IMR-90 (cell line): ENCODE results near the gene ANKLE1. TPM values are rescaled to one million over a fixed set of nuclear protein-coding genes. Genes with fewer than 3 reads are reported as not detected.

Experiments
- ATAC-seq: fragments of 200-7000 bp; cut with Tn5 transposase; 2 replicates; pipeline ENCODE4 v1.9.1; 2020; ENCODE audit warnings: low read depth, mild to moderate bottlenecking, moderate library complexity
- BruUV-seq: library from RNA; stranded (reverse); fragments of 400-500 nt; replicated peaks from 2 replicates; lab custom pipeline; 2021; lab: Mats Ljungman, UMichigan
- CTCF ChIA-PET: fragments of 300-600 bp; formaldehyde crosslinking; extraction: SDS; loops from one replicate; lab custom pipeline; 2021; ENCODE audit warnings: antibody characterized with exemption; lab: Yijun Ruan, JAX
- POLR2A ChIA-PET: fragments of 300-600 bp; sonication (Branson Sonifier 250); formaldehyde crosslinking; loops from one replicate; lab custom pipeline; 2022; ENCODE audit warnings: antibody characterized with exemption; ENCODE audit not compliant: unreplicated experiment; lab: Charles Lee
- DNase-seq: peaks from one replicate; pipeline ENCODE4 v3.0.0; 2013
- H2AFZ ChIP-seq: replicated peaks from 2 replicates; pipeline ENCODE3; 2013; ENCODE audit warnings: low read length, mild to moderate bottlenecking; ENCODE audit not compliant: poor library complexity
- H2AK5ac ChIP-seq: 2 replicates; pipeline ENCODE4 v1.6.1; 2013; ENCODE audit warnings: low read depth, low read length, inconsistent platforms
- H2AK9ac ChIP-seq: replicated peaks from 2 replicates; pipeline ENCODE3; 2013; ENCODE audit warnings: mild to moderate bottlenecking, low read depth, low read length, moderate library complexity; ENCODE audit not compliant: poor library complexity
- H2BK120ac ChIP-seq: 2 replicates; pipeline ENCODE4 v1.6.1; 2013; ENCODE audit warnings: low read depth, low read length, inconsistent platforms
- H2BK15ac ChIP-seq: 3 replicates; pipeline ENCODE4 v1.6.1; 2013; ENCODE audit warnings: low read depth, low read length, inconsistent platforms
- H2BK20ac ChIP-seq: 2 replicates; pipeline ENCODE4 v1.6.1; 2013; ENCODE audit warnings: low read depth, mild to moderate bottlenecking, inconsistent platforms, low read length, moderate library complexity
- H2BK5ac ChIP-seq: 2 replicates; pipeline ENCODE4 v1.6.1; 2013; ENCODE audit warnings: mild to moderate bottlenecking, low read depth, low read length, inconsistent platforms; ENCODE audit not compliant: poor library complexity, severe bottlenecking
- H3K14ac ChIP-seq: replicated peaks from 2 replicates; pipeline ENCODE4 v1.6.1; 2013; ENCODE audit warnings: low read depth, low read length, inconsistent platforms
- H3K18ac ChIP-seq: 2 replicates; pipeline ENCODE4 v1.6.1; 2013; ENCODE audit warnings: low read depth, low read length, control low read depth
- H3K23ac ChIP-seq: 2 replicates; pipeline ENCODE4 v1.6.1; 2013; ENCODE audit warnings: low read depth, low read length, inconsistent platforms
- H3K27ac ChIP-seq: 2 replicates; pipeline ENCODE4 v1.5.1; 2013; ENCODE audit warnings: mild to moderate bottlenecking, control low read depth, low read length; ENCODE audit not compliant: insufficient read depth
- H3K27me3 ChIP-seq: 2 replicates; pipeline ENCODE4 v1.6.1; 2013; ENCODE audit warnings: low read length; ENCODE audit not compliant: control insufficient read depth, insufficient read depth
- H3K36me3 ChIP-seq: 2 replicates; pipeline ENCODE4 v1.6.1; 2013; ENCODE audit warnings: low read length, mixed read lengths; ENCODE audit not compliant: control insufficient read depth, insufficient read depth
- H3K4ac ChIP-seq: 2 replicates; pipeline ENCODE4 v1.6.1; 2013; ENCODE audit warnings: low read depth, low read length, inconsistent platforms
- H3K4me1 ChIP-seq: 2 replicates; pipeline ENCODE4 v1.6.1; 2013; ENCODE audit warnings: low read length, mixed read lengths; ENCODE audit not compliant: control insufficient read depth, insufficient read depth
- H3K4me2 ChIP-seq: 2 replicates; pipeline ENCODE4 v1.6.1; 2013; ENCODE audit warnings: low read depth, mild to moderate bottlenecking, control low read depth, low read length, moderate library complexity
- H3K4me3 ChIP-seq: 2 replicates; pipeline ENCODE4 v1.5.1; 2013; ENCODE audit warnings: low read depth, mild to moderate bottlenecking, control low read depth, low read length, moderate library complexity; ENCODE audit not compliant: insufficient read depth
- H3K56ac ChIP-seq: 2 replicates; pipeline ENCODE4 v1.6.1; 2013; ENCODE audit warnings: low read length, inconsistent platforms; ENCODE audit not compliant: insufficient read depth; ENCODE audit errors: extremely low read depth
- H3K79me1 ChIP-seq, 2 experiments: 2 replicates each; pipeline ENCODE4 v1.6.1; 2013; ENCODE audit warnings: low read length in 2 of 2, inconsistent platforms in 1 of 2, low read depth in 1 of 2
- H3K9ac ChIP-seq: 2 replicates; pipeline ENCODE4 v1.6.1; 2013; ENCODE audit warnings: low read depth, low read length, control low read depth
- H3K9me1 ChIP-seq: 2 replicates; pipeline ENCODE4 v1.6.1; 2013; ENCODE audit warnings: low read length, inconsistent platforms; ENCODE audit not compliant: insufficient read depth
- H3K9me3 ChIP-seq: 2 replicates; pipeline ENCODE4 v1.6.1; 2013; ENCODE audit warnings: low read length; ENCODE audit not compliant: control insufficient read depth, insufficient read depth
- H4K20me1 ChIP-seq: 2 replicates; pipeline ENCODE4 v1.6.1; 2013; ENCODE audit warnings: low read length, inconsistent platforms; ENCODE audit not compliant: insufficient read depth
- H4K5ac ChIP-seq: 2 replicates; pipeline ENCODE4 v1.6.1; 2013; ENCODE audit warnings: mild to moderate bottlenecking, low read depth, low read length, control low read depth
- H4K8ac ChIP-seq, 2 experiments: 2 replicates each; pipeline ENCODE4 v1.6.1; 2013; ENCODE audit warnings: low read depth in 2 of 2, low read length in 2 of 2, control low read depth in 1 of 2, inconsistent platforms in 1 of 2
- H4K91ac ChIP-seq: 2 replicates; pipeline ENCODE4 v1.6.1; 2013; ENCODE audit warnings: low read depth, low read length, inconsistent platforms; ENCODE audit not compliant: insufficient read depth
- BHLHE40 ChIP-seq: fragments of 150-350 bp; IDR thresholded peaks from 2 replicates; pipeline ENCODE4 v1.6.1; 2016; ENCODE audit warnings: mild to moderate bottlenecking, low read depth, low read length
- CEBPB ChIP-seq: IDR thresholded peaks from 2 replicates; pipeline ENCODE4 v1.6.1; 2012; ENCODE audit warnings: low read depth, low read length, improper control_type of control experiment
- CHD1 ChIP-seq: IDR thresholded peaks from 2 replicates; pipeline ENCODE4 v1.6.1; 2012; ENCODE audit warnings: low read depth, low read length, improper control_type of control experiment
- MXI1 ChIP-seq: IDR thresholded peaks from 2 replicates; pipeline ENCODE4 v1.6.1; 2012; ENCODE audit warnings: low read depth, mild to moderate bottlenecking, low read length, moderate library complexity, borderline replicate concordance
- NFE2L2 ChIP-seq: fragments of 150-350 bp; IDR thresholded peaks from 2 replicates; pipeline ENCODE4 v1.6.1; 2016; ENCODE audit warnings: low read depth, mild to moderate bottlenecking, low read length
- POLR2A ChIP-seq: IDR thresholded peaks from 2 replicates; pipeline ENCODE4 v1.6.1; 2012; ENCODE audit warnings: mild to moderate bottlenecking, low read depth, low read length
- SMC3 ChIP-seq: fragments of 150-350 bp; IDR thresholded peaks from 2 replicates; pipeline ENCODE4 v1.6.1; 2016; ENCODE audit warnings: low read depth, mild to moderate bottlenecking, antibody characterized with exemption, low read length, moderate library complexity
- WGBS, 2 experiments: methylation state at CpG; one replicate each; pipeline versions ENCODE4 v1.1.5 to v1.1.7; 2013; ENCODE audit warnings: missing lambda C conversion rate in 2 of 2; ENCODE audit not compliant: insufficient read length in 1 of 2; ENCODE audit errors: extremely low coverage in 2 of 2; 5-methylcytosine and 5-hydroxymethylcytosine counted together
- dilution Hi-C: fragments of 300-500 bp; cut with HindIII; formaldehyde crosslinking; loops from one replicate; pipeline ENCODE4 v1.14.3; 2018; ENCODE audit warnings: low sequenced_read_pairs; ENCODE audit not compliant: unreplicated experiment
- in situ Hi-C: fragments of 300-500 bp; cut with MboI; formaldehyde crosslinking; loops from 3 replicates; pipeline ENCODE4 v1.14.3; 2019; ENCODE audit warnings: low sequenced_read_pairs, inconsistent platforms, mixed read lengths
- intact Hi-C: fragments of 100-400 bp; cut with micrococcal nuclease; formaldehyde crosslinking; loops from 2 replicates; pipeline ENCODE4 v1.10.0; 2022
- polyA plus RNA-seq, 3 experiments: library from polyadenylated mRNA; depleted of rRNA; stranded (reverse); fragments of >200 nt; gene quantifications; 2 replicates each; pipeline ENCODE4 v1.2.3, GENCODE V29; 2012; ENCODE audit warnings: low replicate concordance in 1 of 3
- total RNA-seq: library from RNA; depleted of rRNA; stranded (reverse); fragments of >200 nt; gene quantifications from 2 replicates; pipeline ENCODE4 v1.2.3, GENCODE V29; 2012

The ANKLE1 gene
- total and polyA plus RNA-seq, 2 of the 4 experiments (the other 2 are of a cell fraction): under 0.01 to 0.87 TPM

DNA sequence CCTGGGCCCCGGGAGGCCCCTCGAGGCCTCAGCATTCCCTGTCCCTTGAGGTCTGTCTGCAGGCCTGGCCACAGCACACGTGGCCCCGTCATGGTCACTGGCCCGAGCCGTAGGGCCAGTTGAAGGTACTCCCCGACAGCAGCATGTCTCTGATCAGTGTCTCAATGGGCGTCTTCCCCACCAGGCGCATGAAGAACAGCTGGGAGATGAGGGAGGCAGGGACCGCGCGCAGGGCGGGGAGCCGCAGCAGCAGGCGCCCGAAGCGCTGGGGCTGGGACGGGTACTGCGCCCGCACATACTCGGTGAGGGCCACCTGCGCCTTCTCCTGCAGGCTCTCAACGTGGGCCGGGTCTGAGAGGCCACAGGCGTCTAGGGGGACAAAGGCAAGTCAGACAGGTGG, 49.4 kb upstream of the ANKLE1 start:
- Histone ChIP-seq H3K4ac (no peak overlapping the region), H3K18ac (no peak overlapping the region), H3K27me3 (no peaks in the 10 kb centered on the region), H3K9me3 (no peaks in the 10 kb centered on the region), H2BK5ac (no peak overlapping the region), H2AK5ac (no peak overlapping the region), H3K27ac (no peak overlapping the region), H4K8ac (no peak overlapping the region), H3K4me1 (peaks cover 12% of the 10 kb centered on the region), H3K14ac (no peak overlapping the region), H2AK9ac (no peak overlapping the region), H3K4me3 (no peak overlapping the region), H2BK120ac (no peak overlapping the region), H4K91ac (no peak overlapping the region), H2AFZ (no peak overlapping the region), H3K56ac (no peak overlapping the region), H2BK15ac (no peak overlapping the region), H3K23ac (no peak overlapping the region), H4K5ac (no peak overlapping the region), H3K9me1 (peaks cover 10% of the 10 kb centered on the region), H3K36me3 (peaks cover 36% of the 10 kb centered on the region), H3K4me2 (no peak overlapping the region), H2BK20ac (no peak overlapping the region), H4K20me1 (peaks cover 11% of the 10 kb centered on the region), H3K79me1 (peaks cover 26 to 66% of the 10 kb centered on the region in 2 experiments), H3K9ac (no peak overlapping the region)
- no peak for DNase-seq
- ChIA-PET POLR2A (no interaction called here), CTCF (no interaction called here)
- in situ Hi-C loops (no loop called here), dilution Hi-C loops (no loop called here), intact Hi-C loops (no loop called here)
- no peak for ATAC-seq
- TSS peak; percentile 60 for BruUV-seq
- 91% methylated on average over 16 of the region's 25 CpGs; no CpG with 5 or more reads in 1 of the 2 experiments for WGBS, 2 experiments
- TF ChIP-seq CHD1 (no peak), MXI1 (no peak), NFE2L2 (no peak), POLR2A (no peak), SMC3 (no peak), BHLHE40 (no peak), CEBPB (no peak)
